NCI-H82 treated with DMSO at 0.1 percent for 48 hours (cell line): ENCODE measurements around the gene CENATAC.
"Not testable (repeated sequence)": the region's sequence is repeated elsewhere in the genome, so short reads cannot be mapped to it uniquely, and the experiment has no call there.

Experiments
- DNase-seq: peaks from one replicate; lab custom pipeline; 2025; ENCODE audit not compliant: unreplicated experiment; lab: John Stamatoyannopoulos, UW

Gene CENATAC

DNA sequence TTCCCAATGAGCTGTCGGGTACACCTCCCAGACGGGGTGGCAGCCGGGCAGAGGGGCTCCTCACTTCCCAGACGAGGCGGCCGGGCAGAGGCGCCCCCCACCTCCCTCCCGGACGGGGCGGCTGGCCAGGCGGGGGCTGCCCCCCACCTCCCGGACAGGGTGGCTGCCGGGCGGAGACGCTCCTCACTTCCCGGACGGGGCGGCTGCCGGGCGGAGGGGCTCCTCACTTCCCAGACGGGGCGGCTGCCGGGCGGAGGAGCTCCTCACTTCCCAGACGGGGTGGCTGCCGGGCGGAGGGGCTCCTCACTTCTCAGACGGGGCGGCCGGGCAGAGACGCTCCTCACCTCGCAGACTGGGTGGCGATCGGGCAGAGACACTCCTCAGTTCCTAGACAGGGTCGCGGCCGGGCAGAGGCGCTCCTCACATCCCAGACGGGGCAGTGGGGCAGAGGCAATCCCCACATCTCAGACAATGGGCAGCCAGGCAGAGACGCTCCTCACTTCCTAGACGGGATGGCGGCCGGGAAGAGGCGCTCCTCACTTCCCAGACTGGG is 6.4 kb upstream of the CENATAC start:
- not testable (repeated sequence) for DNase-seq

DNA sequence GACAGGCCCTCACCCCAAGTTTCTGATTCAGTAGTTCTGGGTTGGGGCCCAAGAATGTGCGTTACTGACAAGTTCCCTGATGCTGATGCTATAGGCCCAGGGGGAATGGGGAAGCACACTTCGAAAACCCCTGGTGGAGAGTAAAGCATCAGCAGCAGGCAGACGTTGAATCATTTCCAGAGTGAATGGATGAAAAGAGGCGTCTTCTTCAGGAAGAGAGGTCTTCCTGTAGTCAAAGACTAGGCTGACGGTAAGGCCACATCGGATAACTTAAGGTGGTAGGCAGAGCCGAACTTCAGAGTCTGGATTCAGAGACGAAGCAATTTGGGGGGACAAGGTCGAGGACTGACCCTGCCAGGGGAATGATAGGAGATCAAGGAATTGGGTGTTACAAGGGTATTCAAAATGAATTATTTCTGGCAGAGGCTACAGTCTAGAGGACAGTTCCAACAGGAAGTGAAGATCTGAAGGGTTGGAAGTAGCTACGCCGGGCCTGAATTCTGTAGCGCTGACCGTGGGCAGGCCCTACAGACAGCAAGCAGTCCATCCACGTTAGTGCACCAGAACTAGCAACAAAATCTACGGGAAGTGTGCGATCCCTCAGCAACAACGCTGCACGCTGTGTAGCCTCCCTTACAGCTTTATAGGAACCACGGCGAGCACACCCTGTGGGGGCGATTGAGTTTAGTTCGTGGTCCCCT is 862 bp upstream of the CENATAC start:
- DNase-seq, result no peak

DNA sequence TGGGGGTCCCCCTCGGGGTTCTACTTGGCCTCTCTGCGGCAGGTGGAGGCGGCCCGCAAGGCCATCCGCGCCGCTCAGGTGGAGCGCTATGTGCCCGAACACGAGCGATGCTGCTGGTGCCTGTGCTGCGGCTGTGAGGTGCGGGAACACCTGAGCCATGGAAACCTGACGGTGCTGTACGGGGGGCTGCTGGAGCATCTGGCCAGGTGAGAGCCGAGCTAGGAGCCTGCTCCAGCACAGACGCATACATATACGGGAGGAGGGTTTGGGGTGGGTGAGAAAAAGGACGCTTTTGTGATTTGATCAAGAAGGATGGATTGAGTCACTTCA is 415 bp downstream of the CENATAC start:
- DNase-seq, result no peak

DNA sequence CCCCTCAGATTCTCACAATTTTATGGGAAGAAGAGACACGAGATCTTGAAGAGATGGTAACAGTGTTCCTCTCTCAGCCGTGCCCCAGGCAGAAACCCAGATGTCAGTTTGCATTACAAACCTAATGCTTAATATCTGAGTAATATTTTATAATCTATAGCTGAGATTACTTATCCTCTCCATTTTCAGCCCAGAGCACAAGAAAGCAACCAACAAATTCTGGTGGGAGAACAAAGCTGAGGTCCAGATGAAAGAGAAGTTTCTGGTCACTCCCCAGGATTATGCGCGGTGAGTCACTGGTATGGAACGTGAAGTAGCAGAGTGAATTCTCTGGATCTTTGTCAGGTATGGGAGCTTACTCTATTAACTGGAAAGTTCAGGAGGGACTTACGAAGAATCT is 884 bp downstream of the CENATAC start:
- no peak for DNase-seq

DNA sequence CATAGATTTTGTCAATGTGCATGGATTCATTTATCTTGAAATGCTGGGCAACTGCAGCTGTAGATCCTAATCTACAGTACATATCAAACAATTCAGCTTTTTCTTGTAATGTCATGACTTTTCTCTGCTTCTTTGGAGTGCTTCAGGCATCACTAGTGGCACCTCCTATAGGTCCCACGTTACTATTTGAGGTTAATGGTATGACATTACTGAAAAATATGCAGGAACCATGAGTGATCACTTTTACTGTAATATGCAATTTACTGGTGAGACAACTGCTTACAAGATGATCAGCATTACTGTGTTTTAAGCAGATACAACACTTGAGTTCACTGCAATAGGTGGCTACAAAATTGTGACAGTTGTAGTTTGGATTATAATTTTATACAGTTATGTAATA is 3.0 kb downstream of the CENATAC start:
- no peak for DNase-seq

DNA sequence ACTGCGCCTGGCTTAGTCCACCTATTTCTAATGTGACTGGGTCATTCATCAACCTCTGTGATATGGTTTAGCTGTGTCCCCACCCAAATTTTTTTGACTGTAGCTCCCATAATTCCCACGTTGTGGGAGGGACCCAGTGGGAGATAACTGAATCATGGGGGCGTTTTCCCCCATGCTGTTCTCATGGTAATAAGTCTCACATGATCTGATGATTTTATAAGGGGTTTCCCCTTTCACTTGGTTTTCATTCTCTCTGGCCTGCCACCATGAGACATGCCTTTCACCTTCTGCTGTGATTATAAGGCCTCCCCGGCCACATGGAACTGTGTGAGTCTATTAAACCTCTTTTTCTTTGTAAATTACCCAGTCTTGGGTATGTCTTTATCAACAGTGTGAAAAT is 8.7 kb downstream of the CENATAC start:
- no peak for DNase-seq

DNA sequence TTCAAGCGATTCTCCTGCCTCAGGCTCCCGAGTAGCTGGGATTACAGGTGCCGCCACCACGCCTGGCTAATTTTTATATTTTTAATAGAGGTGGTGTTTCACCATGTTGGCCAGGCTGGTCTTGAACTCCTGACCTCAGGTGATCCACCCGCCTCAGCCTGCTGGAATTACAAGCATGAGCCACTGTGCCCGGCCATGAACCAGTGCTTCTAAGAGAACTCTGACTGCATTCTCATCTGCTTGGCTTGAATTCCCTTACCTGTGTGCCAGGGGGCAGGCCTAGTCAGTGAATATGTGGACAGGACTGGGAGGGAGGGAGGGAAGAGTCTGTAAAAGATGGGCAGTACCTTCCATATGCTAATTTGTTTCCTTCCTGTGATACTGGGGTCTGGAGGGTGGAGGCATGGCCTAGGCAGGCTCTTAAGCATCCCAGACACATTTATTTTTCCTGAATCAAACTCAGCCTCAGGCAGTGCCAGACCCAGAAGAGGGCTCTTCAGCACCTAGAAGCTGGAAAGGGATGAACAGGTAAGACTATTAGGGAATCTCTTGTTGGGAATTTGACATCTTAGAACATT is 13.6 kb downstream of the CENATAC start:
- DNase-seq, result no peak

DNA sequence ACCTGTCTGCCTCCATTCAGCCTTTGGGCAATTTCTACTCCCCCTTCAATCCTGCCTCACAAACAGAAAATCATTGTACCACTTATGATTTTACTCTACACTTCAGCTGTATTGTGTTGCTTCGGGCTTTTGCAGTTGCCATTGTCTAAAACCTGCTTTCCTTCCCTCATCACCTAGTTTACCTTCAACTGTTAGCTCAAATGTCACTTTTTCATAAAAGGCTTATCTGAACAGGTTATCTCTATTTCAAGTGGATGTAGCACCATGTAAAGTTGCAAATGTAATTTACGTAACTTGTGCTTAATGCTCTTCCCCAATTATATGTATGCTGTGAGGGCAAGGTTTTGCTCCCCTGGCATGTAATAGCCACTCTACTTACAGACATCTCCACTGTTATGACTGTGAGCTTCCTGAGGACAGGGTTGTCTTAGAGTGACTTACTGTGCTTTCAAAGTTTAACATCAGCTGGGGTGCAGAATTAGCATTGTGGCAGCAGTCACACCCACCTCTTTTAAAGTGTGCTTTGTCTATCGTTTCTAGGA is 14.8 kb downstream of the CENATAC start:
- no peak for DNase-seq

DNA sequence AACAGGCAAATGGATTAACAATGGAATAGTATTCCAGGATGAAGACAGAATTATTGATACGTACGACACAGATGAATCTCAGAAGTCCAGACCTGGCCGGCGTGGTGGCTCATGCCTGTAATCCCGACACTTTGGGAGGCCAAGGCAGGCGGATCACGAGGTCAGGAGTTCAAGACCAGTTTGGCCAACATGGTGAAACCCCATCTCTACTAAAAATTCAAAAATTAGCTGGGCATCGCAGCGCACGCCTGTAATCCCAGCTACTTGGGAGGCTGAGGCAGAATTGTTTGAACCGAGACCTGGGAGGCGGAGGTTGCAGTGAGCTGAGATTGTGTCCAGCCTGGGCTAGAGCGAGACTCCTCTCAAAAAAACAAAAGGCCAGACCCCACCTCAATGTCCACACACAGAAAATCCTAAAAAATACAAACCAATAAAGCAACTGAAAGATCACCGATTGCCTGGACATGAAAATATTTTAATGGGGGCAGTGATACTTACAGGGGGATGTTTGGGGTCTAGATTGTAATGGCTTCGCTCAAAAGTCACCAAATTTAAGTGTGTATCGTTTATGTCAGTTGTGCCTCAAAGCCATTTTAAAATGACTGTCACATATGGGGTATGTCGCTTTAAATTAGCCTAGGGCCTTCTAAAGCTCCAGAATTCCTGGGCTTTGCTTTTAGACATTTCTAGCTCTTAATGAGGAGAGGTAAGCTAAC is 16.4 kb downstream of the CENATAC start:
- DNase-seq, result no peak

DNA sequence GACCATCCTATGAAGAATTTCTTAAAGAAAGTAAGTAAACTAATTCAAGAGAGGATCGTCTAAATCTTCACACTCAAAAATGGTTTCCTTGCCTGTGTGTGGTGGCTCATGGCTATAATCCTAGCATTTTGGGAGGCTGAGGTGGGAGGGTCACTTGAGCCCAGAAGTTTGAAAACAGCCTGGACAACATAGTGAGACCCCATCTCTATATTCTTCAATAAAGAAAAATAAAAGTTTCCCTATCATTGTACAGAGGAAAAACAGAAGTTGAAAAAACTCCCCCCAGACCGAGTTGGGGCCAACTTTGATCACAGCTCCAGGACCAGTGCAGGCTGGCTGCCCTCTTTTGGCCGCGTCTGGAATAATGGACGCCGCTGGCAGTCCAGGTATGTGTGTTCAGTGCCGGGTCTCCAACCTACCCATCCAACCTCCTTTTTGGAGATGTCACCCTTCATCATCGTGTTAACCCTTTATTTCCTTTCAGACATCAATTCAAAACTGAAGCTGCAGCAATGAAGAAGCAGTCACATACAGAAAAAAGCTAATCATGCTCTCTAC is 17.2 kb downstream of the CENATAC start:
- no peak for DNase-seq

DNA sequence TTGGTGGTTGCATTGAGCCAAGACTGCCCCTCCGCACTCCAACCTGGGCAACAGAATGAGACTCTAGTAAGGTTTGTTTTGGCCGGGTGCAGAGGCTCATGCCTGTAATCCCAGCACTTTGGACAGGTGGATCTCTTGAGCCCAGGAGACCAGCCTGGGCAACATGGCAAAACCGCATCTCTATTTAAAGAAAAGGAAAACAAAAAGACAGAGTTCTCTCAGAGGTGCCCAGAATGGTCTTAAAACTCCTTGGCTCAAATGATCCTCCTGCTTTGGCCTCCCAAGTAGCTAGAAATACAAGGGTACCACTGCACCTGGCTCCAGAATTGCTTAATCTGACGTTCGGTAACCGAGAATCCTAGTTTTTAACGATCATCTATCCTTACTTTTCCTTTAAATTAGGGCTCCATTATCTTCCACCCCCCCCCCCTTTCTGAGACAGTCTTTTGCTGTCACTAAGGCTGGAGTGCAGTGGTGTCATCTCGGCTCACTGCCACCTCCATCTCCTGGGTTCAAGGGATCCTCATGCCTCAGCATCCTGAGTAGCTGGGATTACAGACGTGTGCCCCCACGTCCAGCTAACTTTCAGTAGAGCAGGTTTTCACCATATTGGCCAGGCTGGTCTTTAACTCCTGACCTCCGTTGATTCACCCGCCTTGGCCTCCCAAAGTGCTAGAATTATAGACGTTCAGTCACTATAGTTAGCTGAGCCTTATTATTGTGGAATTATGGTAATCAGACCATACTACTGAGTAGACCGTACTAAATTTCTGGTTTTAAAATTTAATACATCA is 18.5 kb downstream of the CENATAC start:
- no peak for DNase-seq

DNA sequence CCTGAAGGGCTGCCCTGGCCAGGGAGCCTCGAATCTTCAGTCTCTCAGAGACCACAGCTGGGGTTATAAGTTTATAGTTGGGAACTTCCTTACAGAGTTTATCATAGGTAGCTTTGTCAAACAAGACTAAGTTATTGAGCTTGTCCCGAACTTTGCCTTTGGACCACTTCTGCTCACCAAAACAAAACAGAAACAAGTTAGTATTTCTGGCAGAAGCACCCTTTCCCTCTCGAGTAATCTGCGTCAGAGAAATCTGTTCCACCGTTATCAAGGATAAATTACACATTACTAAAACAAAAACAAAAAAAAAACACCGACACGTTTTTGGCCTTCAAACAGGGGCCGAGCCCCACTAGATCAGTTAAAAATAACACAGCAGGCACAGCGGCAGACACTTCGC is 19.4 kb downstream of the CENATAC start:
- DNase-seq, result not testable (repeated sequence)

DNA sequence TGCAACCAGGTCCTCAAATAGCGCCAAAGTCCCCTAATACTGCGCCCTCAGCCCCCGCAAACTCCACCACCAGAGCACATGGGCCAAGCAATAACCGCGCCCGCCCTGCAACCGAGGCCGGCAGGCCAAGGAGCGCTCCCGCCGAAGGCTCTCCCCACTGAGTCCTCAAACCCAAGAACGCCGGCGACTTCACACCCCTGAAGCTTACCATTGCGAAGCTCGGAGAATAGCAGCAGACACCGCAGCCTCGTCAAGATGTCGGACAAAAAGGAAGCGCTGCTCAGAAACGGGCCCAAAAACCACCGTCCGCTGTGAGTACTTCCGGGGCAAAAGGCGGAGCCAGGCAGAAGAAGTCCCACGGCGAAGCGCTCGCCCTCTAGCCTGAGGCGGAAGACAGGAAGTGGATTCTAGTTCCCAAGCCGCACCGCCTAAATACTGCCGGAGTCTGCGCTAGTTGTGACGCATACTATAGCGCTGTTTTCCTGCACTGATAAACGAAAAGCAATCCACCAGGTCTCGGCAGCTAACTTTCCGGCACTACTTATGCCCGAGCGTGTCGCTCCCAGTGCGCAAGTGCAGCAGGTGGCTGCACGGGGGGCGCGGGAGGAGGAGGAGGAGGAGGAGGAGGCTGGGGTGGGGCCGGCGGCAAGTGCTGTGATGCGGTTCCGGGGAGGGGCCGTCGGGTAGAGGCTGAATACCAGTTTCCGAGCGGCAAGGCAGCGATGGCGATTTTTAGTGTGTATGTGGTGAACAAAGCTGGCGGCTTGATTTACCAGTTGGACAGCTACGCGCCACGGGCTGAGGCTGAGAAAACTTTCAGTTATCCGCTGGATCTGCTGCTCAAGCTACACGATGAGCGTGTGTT is 20.4 kb downstream of the CENATAC start, which contains the start of the genes RPS25 and TRAPPC4:
RPS25 (minus strand) TSS at position 270 of the 865 bp plus-strand sequence; CDS start at position 211, 59 bp downstream.
TRAPPC4 (plus strand) TSS at position 693 of the 865 bp plus-strand sequence; CDS start at position 723, 30 bp downstream.
- DNase-seq, result peak; percentile 87

DNA sequence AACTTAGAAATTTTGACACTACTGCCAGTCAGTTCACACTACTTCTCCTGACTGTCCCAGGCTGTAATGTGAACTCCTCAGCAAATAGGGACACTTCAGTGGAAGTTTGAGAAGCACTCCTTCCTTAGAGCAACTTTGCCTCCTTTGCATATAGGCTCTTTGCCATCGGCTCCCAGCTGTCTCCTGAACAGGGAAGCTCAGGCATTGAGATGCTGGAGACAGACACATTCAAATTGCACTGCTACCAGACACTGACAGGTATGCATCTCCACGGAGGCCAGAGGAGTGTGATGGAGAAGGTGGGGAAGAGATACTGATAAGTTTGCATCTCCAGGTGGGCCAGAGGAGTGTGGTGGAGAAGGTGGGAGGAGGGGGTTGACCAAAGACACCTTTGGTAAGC is 22.1 kb downstream of the CENATAC start:
- DNase-seq, result no peak

DNA sequence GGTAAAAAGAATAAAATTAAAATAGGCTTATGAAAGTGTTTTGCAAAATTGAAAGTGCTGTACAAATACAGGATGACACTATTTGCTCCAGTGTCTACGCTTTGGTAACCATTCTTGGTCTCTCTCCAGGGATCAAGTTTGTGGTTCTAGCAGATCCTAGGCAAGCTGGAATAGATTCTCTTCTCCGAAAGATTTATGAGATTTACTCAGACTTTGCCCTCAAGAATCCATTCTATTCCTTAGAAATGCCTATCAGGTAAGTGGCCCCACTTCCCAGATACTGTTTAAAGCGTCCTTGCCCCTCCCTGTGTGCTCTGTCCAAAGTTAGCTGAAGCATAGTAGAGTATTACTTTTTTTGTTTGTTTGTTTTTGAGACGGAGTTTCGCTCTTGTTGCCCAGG is 23.7 kb downstream of the CENATAC start:
- no peak for DNase-seq

DNA sequence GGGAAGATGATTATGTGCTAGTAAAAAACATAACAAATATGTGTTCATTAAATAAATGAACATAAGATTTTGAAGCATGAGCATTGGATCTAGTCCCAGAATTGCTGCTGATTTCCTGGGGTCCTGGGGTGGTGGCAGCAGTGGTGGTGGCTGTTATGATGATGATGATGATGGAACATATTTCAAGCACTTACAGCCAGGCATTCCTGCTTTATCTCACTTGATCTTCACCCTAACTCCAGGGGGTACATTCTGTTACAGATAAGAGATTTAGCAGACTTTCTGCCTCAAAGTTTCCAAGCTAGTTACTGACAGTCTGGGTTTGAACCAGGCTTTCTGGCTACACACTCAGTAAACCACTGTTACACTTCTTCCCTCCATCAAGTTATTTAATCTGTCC is 25.8 kb downstream of the CENATAC start:
- DNase-seq, result no peak

DNA sequence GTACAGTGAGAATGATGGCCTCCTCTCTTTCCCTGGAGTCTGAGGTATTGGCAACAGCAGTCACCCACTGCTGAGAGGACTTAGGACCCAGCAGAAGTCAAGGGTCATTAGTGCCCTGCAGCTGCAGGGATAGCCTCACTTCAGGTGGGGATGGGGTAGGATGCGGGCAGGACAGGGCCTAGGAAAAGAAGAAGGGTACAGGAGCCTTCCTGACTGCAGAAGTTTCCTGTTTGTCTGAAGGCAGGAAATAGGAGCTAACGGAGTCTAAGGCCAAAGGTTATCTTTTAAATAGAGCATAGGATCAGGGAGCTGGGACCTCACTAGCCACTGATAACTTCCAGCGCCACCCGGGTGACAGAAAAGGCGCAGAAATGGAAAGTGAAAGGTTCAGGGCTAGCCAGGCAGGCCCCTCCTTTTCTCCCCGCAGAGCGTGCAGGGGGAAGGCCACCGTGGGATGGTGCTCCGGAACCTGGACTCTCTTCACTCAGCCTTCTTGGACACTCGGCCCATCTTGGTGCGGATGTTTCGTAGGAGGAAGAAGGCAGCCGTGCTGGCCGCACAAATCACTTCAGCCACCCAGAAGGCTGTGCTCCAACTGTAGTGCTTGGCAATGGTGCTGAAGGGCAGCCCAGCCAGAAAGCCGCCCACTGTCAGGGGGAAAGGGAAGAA is 26.6 kb downstream of the CENATAC start:
- no peak for DNase-seq

DNA sequence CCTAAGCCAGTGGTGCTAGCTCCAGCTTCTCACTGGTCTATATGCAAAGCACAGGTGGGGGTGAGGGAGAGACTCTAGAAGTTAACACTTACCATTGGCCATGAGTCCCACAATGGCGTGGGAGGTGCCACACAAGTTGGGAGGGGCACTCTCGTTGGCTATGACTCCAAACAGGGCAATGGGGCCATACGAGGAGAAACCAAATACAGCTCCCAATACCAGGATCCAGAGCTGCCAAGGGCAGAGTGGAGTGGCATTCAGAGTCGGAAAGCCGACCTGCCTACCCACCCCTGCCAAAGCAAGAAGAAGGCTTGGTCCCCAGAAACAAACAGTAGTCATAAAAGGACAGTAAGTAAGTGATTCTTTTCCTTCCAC is 27.1 kb downstream of the CENATAC start:
- DNase-seq, result no peak

DNA sequence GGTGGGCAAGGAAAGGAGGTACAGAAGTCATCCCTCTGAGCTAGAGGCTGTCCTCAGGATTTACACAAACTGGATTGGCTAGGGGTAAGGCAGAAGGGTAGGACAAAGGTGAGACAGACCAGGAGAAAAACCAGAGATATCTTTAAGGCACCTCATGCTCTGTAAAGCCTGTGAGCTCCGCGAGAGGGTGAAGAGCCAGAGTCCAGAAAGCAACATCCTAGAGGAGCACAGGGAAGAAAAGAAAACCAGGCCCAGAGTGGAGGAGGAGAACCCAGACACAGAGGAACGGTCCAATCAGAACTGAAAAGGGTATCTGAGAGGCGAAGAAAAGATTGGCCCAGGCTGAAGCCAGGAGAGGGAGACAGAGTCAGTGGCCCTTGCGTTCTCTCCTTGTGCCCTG is 27.6 kb downstream of the CENATAC start:
- no peak for DNase-seq
